Retinal pigment epithelial cell (primary cell): Measurements from ENCODE around the gene RSL1D1.
A peak's percentile ranks its signal among the peaks of the same experiment; 100 is the strongest.

Experiments used
- DNase-seq: peaks from one replicate; pipeline ENCODE4 v3.0.0-alpha.2; 2010; ENCODE audit warnings: low read depth
- H3K4me3 ChIP-seq: 2 replicates; pipeline ENCODE4 v1.5.1; 2011; ENCODE audit warnings: mild to moderate bottlenecking, low read length, control low read depth, moderate library complexity
- TF ChIP-seq, protein P1 (sequence below): conservative IDR thresholded peaks from 2 replicates; pipeline ENCODE4 v1.5.1; 2011; ENCODE audit warnings: low read depth, low read length, control low read depth, inconsistent platforms

RSL1D1 gene

DNA sequence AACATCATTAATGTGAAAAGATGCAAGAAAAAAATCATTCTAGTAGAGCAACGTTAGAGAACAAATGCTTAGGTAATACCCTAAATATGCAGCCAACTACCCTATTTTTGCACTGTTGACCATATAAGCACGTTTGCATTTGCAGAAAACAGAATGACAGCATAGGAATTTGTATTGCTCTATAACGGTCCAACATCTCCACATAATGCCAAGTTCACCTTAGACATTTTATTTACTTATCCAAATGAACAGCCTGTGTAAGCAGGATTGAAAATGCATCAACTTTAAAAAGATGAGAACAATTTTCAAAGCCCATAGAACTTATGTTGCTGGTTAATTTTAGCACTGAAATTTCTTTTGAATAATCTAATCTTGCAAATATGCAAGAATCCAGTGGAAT is 19.1 kb upstream of the RSL1D1 start:
- TF ChIP-seq, protein P1, sequence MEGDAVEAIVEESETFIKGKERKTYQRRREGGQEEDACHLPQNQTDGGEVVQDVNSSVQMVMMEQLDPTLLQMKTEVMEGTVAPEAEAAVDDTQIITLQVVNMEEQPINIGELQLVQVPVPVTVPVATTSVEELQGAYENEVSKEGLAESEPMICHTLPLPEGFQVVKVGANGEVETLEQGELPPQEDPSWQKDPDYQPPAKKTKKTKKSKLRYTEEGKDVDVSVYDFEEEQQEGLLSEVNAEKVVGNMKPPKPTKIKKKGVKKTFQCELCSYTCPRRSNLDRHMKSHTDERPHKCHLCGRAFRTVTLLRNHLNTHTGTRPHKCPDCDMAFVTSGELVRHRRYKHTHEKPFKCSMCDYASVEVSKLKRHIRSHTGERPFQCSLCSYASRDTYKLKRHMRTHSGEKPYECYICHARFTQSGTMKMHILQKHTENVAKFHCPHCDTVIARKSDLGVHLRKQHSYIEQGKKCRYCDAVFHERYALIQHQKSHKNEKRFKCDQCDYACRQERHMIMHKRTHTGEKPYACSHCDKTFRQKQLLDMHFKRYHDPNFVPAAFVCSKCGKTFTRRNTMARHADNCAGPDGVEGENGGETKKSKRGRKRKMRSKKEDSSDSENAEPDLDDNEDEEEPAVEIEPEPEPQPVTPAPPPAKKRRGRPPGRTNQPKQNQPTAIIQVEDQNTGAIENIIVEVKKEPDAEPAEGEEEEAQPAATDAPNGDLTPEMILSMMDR, result no peak
- no peak for DNase-seq
- H3K4me3 ChIP-seq, result no peak overlapping the region

GRCh38 chr16:11869353-11870228 is 18.2 kb upstream of the RSL1D1 start:
- H3K4me3 ChIP-seq, result no peak overlapping the region
- DNase-seq, result no peak
- TF ChIP-seq, protein P1, result no peak

DNA sequence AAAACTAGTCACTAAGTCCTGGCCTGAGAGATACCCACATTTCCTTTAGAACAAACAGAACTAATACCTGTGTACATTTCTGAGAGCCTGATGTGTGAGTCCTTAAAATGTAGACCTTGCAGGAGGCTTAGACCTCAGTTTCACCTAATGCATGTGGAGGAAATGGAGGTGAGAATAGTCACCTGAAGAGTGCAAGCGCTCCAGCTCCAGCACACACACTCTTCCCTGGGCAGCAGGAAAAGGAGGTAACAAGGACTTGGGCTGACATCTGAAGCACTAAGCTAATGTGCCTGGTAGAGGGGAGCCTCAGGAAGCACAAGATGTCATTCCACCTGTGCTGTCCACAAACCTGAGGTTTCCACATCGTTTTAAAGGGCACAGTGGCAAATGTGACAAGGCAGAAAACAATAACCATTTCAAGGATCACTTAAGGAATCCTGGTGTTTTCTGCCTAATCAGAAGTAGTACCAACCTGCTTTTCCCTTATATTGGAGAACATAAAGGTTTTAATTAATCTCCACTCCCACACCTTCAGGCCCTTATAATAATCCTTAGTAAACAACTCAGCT is 17.2 kb upstream of the RSL1D1 start:
- H3K4me3 ChIP-seq, result no peak overlapping the region
- TF ChIP-seq, protein P1, result no peak
- no peak for DNase-seq

DNA sequence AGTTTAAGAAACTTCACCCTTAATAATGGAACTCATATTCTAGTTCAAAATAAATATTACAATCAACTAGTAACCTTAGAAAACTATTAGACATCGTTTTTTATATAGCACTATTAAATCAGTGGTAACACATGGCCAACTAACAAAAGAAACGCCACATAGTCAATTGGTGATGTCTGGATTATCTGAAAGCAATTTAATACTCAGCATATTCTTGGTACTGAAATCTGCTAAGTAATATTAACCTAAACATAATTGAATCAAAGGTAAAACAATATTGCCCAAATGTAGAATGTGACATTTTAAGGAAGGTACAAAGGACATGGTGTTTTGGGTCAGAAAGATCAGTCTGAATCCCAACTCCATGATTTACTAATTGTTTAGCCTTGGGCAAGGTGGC is 11.1 kb upstream of the RSL1D1 start:
- DNase-seq, result no peak
- TF ChIP-seq, protein P1, result no peak
- H3K4me3 ChIP-seq, result no peak overlapping the region

DNA sequence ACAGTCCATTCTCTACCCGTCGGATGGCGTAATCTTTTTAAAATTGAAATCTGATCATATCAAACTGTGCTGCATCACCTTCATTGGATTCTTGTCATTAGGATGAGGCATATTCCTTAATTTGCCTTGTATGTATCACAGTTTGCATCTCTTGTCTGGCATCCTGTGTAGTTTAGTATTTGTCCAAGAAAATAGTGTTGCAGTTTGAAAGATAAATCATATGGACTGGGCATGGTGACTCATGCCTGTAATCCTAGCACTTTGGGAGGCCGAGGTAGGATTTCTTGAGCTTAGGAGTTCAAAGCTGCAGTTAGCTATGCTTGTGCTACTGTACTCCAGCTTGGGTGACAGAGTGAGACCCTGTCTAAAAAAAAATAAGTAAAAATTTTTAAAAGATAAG is 5.8 kb upstream of the RSL1D1 start:
- TF ChIP-seq, protein P1, result no peak
- DNase-seq, result no peak
- H3K4me3 ChIP-seq, result no peak overlapping the region

DNA sequence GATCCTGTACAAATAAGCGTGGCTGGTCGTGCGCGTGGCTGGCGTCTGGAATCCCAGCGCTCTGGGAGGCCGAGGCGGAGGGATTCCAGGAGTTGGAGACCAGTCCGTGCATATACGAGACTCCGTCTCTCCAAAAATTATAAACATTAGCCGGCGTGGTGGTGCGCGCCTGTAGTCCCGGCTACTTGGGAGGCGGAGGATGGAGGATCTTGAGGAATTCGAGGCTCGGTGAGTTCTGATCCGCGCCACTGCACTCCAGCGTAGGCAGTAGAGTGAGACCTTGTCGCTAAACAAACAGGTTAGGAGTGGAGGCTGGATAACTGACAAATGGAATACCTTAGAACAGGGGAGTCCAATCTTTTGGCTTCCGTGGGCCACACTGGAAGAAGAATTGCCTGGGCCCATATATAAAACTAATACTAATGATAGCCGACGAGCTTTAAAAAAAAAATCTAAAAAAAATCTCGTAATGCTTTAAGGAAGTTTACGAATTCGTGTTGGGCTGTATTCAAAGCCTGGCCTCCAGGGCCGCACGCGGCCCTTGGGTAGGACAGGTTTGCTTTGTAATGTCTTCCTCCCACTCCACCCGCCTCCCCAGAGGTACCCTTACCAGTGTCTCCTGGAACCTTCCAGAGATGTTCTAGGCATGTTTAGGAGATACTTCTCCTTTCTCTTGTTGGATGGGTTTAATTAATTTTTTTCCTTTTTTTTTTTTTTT is 909 bp upstream of the RSL1D1 start:
- no peak for DNase-seq
- peak overlapping the region; percentile 99 for H3K4me3 ChIP-seq
- TF ChIP-seq, protein P1, result no peak

DNA sequence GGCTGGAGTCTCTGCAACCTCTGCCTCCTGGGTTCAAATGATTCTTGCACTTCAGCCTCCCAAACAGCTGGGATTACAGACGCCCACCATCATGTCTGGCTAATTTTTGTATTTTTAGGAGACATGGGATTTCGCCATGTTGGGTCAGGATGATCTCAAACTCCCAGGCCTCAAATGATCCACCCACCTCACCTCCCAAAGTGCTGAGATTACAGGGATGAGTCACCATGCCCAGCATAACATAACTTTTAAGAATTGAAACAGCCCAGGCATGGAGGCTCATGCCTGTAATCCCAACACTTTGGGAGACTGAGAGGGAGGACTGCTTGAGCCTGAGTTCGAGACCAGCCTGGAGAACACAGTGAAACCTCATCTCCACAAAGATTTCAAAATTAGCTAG is 2.5 kb downstream of the RSL1D1 start:
- H3K4me3 ChIP-seq, result no peak overlapping the region
- DNase-seq, result no peak
- TF ChIP-seq, protein P1, result no peak
